Body of pancreas (tissue), 4 donors: ENCODE measurements around the gene SEMG2. TPM values are rescaled to one million over a fixed set of nuclear protein-coding genes. Genes with fewer than 3 reads are reported as not detected.

ENCODE experiments used
- ATAC-seq: fragments of 150-250 bp; one replicate; pipeline ENCODE4 v1.9.1; 2016
- DNase-seq, 4 donors: peaks; one replicate each; pipeline ENCODE4 v3.0.0-alpha.2; 2019
- H3K27ac ChIP-seq, 4 donors: fragments of 200-600 bp; sonication (generic); 1 replicate in 3 of 4; 2 replicates in 1 of 4; pipeline versions ENCODE4 v1.5.1 to v1.6.1; 2016 to 2019; ENCODE audit warnings: mild to moderate bottlenecking in 1 of 4, mixed read lengths in 1 of 4, moderate library complexity in 1 of 4
- H3K27me3 ChIP-seq, 2 donors: fragments of 200-600 bp; sonication (generic); one replicate each; pipeline ENCODE4 v1.6.0; 2016; ENCODE audit warnings: mild to moderate bottlenecking in 1 of 2
- H3K36me3 ChIP-seq, 2 donors: fragments of 200-600 bp; sonication (generic); replicated peaks in 1 of 2; 2 replicates each; pipeline ENCODE4 v1.5.1; 2016; ENCODE audit warnings: low read depth in 2 of 2; ENCODE audit not compliant: insufficient read depth in 1 of 2
- H3K4me1 ChIP-seq: fragments of 200-600 bp; sonication (generic); one replicate; pipeline ENCODE4 v1.6.0; 2016
- H3K4me3 ChIP-seq, 2 donors: fragments of 200-600 bp; sonication (generic); 1 replicate in 1 of 2; 2 replicates in 1 of 2; pipeline ENCODE4 v1.5.1; 2016 to 2019
- H3K9me3 ChIP-seq, 3 donors: fragments of 200-600 bp; sonication (generic); 1 replicate in 2 of 3; 2 replicates in 1 of 3; pipeline ENCODE4 v1.5.1; 2016
- POLR2A ChIP-seq, 3 donors: fragments of 450-650 bp; IDR thresholded peaks; one replicate each; pipeline ENCODE4 v1.6.1; 2016; ENCODE audit warnings: antibody characterized with exemption in 3 of 3, mild to moderate bottlenecking in 2 of 3
- WGBS, 2 donors: methylation state at CpG; one replicate each; pipeline ENCODE4 v1.1.5; 2017; 5-methylcytosine and 5-hydroxymethylcytosine counted together
- intact Hi-C: fragments of 100-400 bp; cut with DNase I; formaldehyde crosslinking; loops from one replicate; pipeline ENCODE4 v1.15.1; 2023
- total RNA-seq, 2 donors: library from RNA; depleted of rRNA; stranded (reverse); fragments of >200 nt; gene quantifications; one replicate each; pipeline ENCODE4 v1.1.0, GENCODE V29; 2016
- TF ChIP-seq, protein P1 (sequence below), 7 experiments: fragments of 450-650 bp in 4 of 7; fragments of 200-600 bp in 3 of 7; sonication (generic) in 3 of 7; IDR thresholded peaks; one replicate each; pipeline ENCODE4 v1.5.1; 2016 to 2019; ENCODE audit warnings: antibody characterized with exemption in 7 of 7

The SEMG2 gene
- total RNA-seq, 2 donors from 2014 or later, result not detected

DNA sequence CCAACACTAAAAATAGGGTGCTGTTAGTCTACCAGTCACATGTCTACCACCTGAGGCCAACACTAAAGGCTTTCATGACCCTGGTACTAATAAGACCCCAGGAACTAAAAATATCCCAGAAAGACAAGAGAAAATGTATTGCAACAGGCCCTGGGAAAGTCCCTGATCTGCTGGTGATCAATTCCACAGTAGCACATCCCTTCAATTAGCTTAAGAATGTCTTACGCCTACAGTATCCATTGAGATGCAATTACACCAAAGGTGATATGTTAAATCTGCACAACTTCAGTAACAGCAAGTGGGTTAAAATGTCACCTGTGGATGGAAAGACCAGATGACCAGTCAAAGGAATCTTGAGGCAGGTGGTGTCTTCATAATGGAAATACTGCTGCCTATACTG, 11.2 kb upstream of the SEMG2 start:
- no peaks in the 10 kb centered on the region for H3K4me1 ChIP-seq
- no peak for DNase-seq
- WGBS, 2 donors, result 89 to 92% methylated on average over 1 of the region's 1 CpG

DNA sequence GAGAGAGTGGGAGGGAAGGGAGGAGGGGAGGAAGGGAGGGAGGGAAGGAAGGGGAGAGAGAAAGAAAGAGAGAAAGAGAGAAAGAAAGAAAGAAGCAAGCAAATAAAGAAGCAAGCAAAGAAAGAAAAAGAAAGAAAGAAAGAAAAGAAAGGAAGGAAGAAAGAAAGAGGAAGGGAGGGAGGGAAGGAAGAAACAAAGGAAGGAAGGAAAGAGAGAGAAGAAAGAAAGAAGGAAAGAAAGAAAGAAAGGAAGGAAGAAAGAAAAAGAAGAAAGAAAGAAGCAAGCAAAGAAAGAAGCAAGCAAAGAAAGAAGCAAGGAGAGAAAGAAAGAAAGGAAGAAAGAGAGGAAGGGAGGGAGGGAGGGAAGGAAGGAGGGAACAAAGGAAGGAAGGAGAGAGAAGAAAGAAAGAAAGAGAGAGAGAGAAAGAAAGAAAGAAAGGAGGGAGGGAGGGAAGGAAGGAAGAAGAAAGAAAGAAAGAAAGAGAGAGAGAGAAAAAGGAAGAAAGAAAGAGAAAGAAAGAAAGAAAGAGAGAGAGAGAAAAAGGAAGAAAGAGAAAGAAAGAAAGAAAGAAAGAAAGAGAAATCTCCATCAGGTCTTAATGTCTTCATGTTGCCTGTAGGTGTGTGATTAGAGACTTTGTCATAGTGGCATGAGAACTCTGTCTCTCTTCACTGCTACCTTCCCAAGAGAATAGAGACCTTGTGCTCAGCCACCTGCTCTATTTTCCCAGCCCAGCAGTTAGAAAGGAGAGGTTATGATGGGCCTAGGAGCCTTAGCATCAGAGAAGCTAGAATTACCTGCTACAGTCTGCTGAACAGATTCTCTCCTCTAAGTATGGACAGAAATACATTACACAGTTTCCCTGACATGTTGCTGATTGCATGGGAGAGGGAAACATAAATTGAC, 9.4 kb upstream of the SEMG2 start:
- DNase-seq (no peak), ATAC-seq (no peak)
- intact Hi-C loops, result no loop called here
- Histone ChIP-seq H3K9me3 (no peaks in the 10 kb centered on the region), H3K27ac (no peak overlapping the region), H3K27me3 (no peaks in the 10 kb centered on the region), H3K4me3 (no peak overlapping the region), H3K4me1 (no peaks in the 10 kb centered on the region), H3K36me3 (no peaks in the 10 kb centered on the region)
- TF ChIP-seq, protein P1, sequence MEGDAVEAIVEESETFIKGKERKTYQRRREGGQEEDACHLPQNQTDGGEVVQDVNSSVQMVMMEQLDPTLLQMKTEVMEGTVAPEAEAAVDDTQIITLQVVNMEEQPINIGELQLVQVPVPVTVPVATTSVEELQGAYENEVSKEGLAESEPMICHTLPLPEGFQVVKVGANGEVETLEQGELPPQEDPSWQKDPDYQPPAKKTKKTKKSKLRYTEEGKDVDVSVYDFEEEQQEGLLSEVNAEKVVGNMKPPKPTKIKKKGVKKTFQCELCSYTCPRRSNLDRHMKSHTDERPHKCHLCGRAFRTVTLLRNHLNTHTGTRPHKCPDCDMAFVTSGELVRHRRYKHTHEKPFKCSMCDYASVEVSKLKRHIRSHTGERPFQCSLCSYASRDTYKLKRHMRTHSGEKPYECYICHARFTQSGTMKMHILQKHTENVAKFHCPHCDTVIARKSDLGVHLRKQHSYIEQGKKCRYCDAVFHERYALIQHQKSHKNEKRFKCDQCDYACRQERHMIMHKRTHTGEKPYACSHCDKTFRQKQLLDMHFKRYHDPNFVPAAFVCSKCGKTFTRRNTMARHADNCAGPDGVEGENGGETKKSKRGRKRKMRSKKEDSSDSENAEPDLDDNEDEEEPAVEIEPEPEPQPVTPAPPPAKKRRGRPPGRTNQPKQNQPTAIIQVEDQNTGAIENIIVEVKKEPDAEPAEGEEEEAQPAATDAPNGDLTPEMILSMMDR (IDR thresholded peaks at IDR 0.05), result no peak
- no peak for TF ChIP-seq POLR2A (IDR thresholded peaks at IDR 0.05)

More for the DNA sequence above, 11.2 kb upstream of the SEMG2 start:
- Histone ChIP-seq H3K9me3 (no peaks in the 10 kb centered on the region), H3K4me3 (no peak overlapping the region), H3K36me3 (no peaks in the 10 kb centered on the region), H3K27ac (no peak overlapping the region), H3K27me3 (no peaks in the 10 kb centered on the region)
- TF ChIP-seq POLR2A (IDR thresholded peaks at IDR 0.05), result no peak
- TF ChIP-seq, protein P1 (IDR thresholded peaks at IDR 0.05), result no peak
- intact Hi-C loops, result no loop called here
- no peak for ATAC-seq

DNA sequence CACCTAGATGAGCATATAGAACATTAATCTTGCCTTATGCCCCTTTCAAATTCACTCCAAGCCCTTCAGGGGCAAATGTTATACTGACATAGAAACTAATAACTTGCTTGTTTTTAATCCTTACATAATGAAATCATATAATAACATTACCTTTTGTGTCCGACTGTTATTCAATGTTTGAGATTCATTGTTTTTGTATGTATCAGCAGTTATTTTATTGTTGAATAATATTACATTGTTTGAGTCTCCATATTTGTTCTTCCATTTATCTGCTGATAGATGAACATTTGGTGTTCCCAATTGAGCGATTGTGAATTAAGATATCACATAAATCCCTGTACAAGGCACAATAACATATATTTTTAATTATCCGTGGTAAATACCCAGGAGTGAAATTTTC, 8.3 kb upstream of the SEMG2 start:
- ATAC-seq, result no peak
- no peak for DNase-seq
- H3K4me3 ChIP-seq, result no peak overlapping the region
- H3K4me1 ChIP-seq, result no peaks in the 10 kb centered on the region
- H3K36me3 ChIP-seq, result no peaks in the 10 kb centered on the region
- no peak overlapping the region for H3K27ac ChIP-seq
- no peak for TF ChIP-seq POLR2A (IDR thresholded peaks at IDR 0.05)
- TF ChIP-seq, protein P1 (IDR thresholded peaks at IDR 0.05), result no peak
- no peaks in the 10 kb centered on the region for H3K9me3 ChIP-seq
- H3K27me3 ChIP-seq, result no peaks in the 10 kb centered on the region
- intact Hi-C loops, result no loop called here
- WGBS, 2 donors, result 69 to 78% methylated on average over 3 of the region's 3 CpGs

DNA sequence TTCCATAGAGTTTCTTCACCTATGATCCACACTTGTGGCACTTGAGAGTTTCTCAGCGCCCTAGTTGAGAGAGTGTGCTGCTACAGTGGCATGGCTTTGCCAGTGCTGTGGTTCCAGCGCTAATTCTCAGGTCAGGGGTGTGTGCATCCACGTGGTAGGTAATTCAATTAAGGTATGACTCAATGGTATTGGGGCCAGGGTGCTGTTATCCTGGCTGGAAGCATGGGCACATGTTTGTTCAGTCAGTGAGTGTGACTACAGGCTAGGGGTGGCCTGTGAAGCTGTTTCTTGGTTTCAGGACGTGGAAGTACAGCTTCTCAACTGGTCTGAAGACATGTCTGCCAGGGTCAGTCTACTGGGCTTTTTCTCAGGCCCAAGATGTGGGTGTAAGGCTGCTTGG, 3.0 kb upstream of the SEMG2 start:
- 64 to 76% methylated on average over 4 of the region's 4 CpGs for WGBS, 2 donors
- intact Hi-C loops, result no loop called here
- ATAC-seq, result no peak

DNA sequence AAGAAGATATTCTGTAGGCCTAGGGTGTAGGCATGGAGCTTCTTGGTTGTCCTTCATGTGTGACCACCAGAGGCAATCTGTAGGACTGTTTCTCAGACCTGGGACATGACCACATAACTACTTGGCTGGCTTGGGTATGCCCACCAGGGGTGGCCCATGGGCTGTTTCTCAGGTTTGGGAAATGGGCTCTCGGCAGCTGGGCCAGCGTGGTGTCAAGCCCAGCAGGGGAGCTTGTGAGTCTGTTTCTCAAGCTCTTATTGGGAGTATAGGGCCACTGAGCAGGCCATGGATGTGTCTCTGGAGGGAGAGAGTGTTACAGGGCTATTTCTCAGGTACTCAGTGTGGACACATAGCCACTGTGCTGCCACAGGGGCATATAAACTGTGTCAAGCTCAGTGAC, 2.5 kb upstream of the SEMG2 start:
- Histone ChIP-seq H3K9me3 (no peaks in the 10 kb centered on the region), H3K27ac (no peak overlapping the region), H3K36me3 (no peaks in the 10 kb centered on the region), H3K27me3 (no peaks in the 10 kb centered on the region), H3K4me1 (no peaks in the 10 kb centered on the region), H3K4me3 (no peak overlapping the region)
- intact Hi-C loops, result no loop called here
- DNase-seq (no peak), ATAC-seq (no peak)
- TF ChIP-seq, protein P1 (IDR thresholded peaks at IDR 0.05), result no peak
- TF ChIP-seq POLR2A (IDR thresholded peaks at IDR 0.05), result no peak
- 88% methylated on average over 2 of the region's 2 CpGs; no CpG with 5 or more reads in 1 of the 2 donors for WGBS, 2 donors

More for the DNA sequence above, 3.0 kb upstream of the SEMG2 start:
- Histone ChIP-seq H3K36me3 (no peaks in the 10 kb centered on the region), H3K27ac (no peak overlapping the region), H3K27me3 (no peaks in the 10 kb centered on the region), H3K4me3 (no peak overlapping the region), H3K9me3 (no peaks in the 10 kb centered on the region), H3K4me1 (no peaks in the 10 kb centered on the region)
- DNase-seq, result no peak
- TF ChIP-seq POLR2A (IDR thresholded peaks at IDR 0.05), result no peak
